HG03571 (cell line): ENCODE data around the gene RNF208.
"Not testable (repeated sequence)": the region's sequence is repeated elsewhere in the genome, so short reads cannot be mapped to it uniquely, and the experiment has no call there.

Experiments used
- ATAC-seq: cut with Tn5 transposase; IDR thresholded peaks from one replicate; pipeline ENCODE4 v1.9.1; 2021; ENCODE audit not compliant: unreplicated experiment

The RNF208 gene, protein sequence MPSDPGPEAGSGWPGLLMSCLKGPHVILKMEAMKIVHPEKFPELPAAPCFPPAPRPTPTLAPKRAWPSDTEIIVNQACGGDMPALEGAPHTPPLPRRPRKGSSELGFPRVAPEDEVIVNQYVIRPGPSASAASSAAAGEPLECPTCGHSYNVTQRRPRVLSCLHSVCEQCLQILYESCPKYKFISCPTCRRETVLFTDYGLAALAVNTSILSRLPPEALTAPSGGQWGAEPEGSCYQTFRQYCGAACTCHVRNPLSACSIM

DNA sequence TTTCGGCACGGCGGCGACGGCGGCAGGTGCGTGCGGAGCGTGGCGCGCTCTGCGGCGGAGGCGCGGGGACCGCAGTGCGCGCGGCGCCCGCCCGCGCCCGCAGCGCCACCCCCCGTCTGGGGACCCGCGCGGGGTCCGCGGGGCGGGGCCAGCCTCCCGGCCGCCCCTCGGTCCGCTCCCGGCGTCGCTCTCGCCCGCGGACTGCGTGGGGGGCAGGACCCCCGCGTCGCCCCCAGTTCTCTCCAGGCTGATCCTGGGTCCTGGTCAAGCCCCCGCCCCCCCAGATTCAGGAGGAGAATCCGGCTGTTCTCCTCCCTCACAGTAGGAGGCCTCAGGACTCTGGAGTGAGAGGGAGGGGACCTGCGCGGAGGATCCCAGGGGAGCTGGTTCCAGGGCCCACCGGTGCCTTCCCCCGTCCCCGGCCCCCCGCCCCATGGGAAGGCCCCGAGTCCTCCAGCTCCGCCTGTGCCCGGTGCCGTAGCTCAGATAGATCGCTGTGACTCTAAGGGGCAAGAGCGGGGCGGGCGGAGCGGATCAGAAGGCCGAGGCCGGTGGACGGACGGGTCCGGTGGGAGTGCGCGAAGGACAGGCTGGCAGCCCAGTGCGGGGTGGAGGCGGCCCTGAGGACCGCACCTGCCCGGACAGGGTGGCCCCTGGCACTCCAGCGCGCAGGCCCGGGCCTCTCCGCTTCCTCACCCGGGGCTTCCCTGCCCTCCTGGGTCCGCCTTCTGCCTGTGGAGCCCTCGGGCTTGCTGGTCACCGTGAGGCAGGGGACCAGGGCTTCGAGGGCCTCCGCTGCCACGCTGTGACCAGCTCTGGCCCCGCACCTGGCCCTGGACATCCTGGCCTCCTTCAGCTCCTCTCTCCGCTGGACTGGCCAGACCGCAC lies at the start of gene RNF208:
Gene RNF208, minus strand, starts transcription at position 51 of the 888 bp plus-strand sequence. CDS start 1,028 bp downstream, outside the sequence.
- no peak for ATAC-seq

DNA sequence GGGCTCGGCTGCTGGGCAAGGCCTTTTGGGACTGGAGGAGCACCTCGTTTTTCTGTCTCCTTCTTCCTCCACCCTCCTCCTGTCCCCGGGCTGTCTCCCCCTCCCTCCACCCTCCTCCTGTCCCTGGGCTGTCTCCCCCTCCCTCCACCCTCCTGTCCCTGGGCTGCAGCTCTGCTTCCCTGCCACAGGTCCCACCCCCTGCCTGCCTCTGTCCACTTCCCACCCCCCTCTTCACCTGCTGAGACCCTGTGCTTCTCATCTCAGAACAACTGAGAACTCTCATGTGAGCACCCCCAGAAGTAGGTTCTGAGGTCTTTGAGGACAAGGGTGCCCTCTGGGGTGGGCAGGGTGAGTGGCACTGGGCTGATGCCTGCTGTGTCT lies 49.6 kb upstream of the RNF208 start:
- ATAC-seq, result no peak

DNA sequence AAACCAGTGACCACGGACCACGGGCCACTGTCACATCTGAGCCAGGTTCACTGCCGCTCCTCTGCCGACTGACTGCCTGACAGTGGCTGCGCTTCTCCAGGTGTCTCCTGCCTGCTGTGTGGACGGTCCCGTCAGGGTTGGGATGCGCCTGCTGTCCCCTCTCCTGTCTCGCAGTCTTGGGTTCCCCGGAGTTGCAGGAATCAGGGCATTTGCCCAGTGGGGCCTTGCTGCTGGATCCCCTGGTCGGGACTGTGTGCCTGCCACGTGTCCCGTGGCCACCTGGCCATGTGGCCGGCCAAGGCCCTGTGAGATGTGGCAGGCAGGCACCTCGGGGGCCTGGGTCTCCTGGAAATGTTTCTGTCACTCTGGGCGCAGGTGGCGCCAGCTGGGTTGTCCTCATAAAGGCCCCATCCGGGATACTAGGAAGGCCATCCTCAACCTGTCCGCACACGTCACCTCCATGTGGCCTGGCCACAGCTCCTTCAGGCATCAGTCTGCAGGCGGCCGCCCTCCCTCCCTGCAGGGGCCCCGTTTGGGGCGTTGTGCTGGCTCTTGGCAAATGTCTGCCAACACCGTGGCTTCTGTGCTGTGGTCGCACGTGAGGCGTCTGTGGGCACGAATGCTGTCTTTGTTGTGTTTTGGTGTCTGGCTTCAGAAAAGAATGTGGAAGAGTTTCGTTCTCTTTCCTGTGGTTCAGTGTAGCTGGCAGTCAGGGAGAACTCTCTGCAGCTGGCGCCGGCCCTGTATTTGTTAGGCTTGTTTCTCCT lies 49.1 kb upstream of the RNF208 start:
- ATAC-seq, result no peak

DNA sequence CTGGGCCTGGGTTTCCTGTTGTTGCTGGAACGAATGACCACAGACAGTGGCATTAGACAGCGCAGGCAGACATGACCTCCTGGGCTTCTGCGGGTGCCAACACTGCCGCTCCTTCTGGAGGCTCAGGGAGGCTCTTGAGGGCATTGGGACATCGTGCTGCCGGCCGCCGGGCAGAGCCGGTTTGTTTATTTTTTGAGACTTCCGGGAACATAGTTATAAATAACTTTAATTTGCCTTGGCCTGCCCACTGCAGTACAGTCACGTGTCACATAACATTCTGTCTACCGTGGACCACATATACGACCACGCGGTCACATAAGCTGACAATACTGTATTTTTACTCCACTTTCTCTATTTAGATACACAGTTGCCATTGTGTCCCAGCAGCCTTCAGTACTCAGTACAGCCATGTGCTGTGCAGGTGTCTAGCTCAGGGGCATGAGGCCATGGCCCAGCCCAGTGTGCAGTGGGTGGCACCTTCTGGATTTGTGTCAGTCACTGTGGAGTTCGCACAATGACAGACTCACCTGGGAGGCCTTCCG lies 47.3 kb upstream of the RNF208 start:
- ATAC-seq, result no peak

DNA sequence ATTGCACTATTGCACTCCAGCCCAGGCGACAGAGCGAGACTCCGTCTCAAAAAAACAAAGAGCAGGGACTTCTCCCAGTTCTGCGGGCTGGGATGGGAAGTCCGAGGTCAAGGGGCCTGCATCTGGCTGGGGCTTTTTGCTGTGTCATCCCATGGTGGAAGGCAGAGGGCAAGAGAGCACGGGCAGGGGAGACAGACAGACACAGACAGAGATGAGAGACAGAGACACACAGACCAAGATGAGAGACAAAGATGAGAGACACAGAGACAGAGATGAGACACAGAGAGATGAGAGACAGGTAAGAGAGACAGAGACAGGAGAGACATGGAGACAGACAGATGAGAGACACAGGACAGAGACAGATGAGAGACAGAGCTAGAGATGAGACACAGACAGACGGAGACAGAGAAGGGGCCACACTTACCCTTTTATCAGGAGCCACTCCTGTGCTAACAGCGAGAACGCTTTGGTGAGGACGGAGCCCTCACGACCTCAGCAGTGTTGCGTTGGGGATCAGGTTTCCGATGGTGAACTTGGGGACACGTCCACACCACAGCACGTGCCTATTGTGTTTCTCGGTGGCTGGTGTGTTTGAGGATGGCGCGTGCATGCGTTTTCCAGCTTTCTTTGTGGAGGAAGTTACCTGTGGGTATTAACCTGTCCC lies 46.6 kb upstream of the RNF208 start:
- no peak for ATAC-seq

DNA sequence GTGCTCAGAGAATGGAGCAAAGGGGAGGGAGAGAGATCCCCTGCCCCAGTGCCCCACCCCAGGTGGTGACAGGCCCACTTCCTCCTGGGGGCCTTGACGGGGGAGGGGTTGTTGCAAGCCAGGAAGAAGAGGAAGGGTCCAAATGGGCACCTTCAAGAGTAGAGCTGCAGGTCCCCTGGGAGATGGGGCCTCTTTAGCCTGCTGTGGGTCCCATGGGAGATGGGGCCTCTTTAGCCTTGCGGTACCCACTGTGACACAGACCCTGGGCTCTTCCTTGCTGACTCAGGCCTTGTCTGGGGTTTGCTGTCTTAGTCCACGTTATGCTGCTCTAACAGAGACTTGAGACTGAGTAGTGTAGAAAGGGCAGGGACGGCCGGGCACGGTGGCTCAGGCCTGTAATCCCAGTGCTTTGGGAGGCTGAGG lies 45.9 kb upstream of the RNF208 start:
- ATAC-seq, result no peak

DNA sequence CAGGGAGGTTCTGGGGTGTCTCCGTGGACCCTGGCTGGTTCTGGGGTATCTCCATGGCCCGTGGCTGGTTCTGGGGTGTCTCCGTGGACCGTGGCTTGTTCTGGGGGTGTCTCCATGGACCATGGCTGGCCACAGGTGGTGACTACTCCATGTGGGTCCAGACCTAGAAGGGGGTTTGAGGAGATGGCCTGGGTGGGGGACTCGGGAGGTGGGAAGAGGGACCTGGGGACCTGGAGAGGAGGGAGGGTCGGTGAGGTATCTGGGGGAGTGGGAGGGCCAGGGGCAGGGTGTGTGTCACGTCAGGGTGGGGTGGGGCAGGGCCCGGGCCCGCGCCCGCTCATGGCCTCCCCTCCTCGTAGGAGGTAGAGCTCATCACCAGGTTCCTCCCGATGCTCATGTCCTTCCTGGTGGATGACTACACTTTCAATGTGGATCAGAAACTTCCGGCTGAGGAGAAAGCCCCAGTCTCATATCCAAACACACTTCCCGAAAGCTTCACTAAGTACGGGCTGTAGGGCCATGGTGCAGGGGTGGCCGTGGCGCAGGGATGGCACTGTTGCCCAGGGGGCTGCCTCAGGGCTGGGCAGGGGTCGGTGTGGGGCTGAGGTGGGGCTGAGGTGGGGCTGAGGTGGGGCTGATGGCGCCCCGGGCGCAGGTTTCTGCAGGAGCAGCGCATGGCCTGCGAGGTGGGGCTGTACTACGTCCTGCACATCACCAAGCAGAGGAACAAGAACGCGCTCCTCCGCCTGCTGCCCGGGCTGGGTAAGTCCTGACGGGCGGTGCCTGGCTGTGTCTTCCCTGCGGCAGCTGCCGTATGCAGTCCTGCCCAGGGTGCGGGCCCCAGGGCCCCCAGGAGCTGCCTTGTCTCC lies 44.8 kb upstream of the RNF208 start:
- no peak for ATAC-seq

DNA sequence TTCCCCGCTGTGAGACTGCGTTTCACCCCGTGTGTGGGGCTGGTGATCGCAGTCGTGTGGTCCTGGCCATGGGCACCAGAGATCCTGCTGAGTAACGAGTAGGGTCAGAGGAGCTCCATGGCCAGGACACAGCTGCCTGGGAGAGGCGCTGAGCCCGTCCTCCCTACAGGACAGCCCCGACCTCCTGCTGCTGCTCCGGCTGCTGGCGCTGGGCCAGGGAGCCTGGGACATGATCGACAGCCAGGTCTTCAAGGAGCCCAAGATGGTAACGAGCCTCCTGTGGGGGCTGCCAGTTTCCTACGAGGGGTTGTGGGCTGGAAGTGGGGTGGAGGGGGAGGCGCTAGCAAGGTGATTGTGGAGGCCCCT lies 44.1 kb upstream of the RNF208 start:
- ATAC-seq, result no peak

DNA sequence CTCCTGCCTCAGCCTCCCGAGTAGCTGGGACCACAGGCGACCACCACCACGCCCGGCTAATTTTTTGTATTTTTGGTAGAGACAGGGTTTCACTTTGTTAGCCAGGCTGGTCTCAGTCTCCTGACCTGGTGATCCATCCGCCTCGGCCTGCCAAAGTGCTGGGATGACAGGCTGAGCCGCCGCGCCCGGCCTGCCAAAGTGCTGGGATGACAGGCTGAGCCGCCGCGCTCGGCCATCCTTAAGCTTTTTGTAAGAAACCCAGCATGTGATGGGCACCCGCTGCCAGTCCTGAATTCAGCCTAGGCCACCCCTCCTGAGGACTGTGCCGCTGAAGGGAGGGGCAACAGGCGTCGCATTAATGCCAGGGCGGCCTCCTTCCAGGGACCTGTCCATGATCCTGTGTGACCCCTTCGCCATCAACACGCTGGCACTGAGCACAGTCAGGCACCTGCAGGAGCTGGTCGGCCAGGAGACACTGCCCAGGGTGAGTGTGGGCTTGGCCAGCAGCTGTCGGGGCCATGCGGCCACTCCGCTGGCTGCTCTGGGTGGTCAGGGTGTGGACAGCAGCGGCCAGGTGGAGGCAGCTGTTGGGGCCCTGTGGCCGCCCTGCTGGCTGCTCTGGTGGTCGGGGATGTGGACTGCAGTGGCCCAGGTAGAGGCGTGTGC lies 43.6 kb upstream of the RNF208 start:
- no peak for ATAC-seq

DNA sequence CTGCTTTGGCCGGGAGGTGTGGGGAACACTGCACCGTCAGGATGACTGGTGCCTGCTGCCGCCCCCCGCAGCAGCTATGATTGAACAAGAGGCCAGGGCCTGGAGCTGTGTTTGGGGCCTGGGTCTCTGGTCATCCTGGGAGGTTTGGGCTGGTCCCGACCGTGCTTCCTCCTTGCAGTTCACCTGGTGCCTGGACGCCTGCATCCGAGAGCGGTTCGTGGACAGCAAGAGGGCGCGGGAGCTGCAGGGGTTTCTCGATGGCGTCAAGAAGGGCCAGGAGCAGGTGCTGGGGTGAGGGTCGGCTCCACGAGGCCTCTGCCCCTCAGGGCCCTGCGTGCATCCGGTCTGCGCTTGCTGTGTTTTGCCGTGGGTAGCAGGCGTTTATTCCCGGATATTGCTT lies 42.0 kb upstream of the RNF208 start:
- no peak for ATAC-seq

DNA sequence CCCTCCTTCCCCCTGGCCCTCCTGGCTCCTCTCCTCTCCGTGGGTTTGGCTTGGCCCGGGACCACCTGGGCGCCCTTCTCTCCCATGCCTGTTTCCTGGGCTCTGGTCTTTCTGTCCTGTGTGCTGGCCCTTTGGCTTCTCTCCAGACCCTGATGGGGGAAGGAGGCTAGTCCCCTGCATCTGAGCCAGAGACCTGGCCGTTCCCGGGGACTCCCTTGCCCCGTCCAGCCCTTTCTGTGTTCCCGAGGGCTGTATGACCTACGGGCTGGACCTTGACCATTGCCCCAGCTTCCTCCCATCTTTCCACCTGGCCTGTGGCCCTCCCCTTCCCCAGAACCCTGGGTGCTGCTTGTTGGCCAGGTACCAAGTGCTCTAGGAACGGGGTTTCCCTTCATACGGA lies 41.5 kb upstream of the RNF208 start:
- ATAC-seq, result no peak

DNA sequence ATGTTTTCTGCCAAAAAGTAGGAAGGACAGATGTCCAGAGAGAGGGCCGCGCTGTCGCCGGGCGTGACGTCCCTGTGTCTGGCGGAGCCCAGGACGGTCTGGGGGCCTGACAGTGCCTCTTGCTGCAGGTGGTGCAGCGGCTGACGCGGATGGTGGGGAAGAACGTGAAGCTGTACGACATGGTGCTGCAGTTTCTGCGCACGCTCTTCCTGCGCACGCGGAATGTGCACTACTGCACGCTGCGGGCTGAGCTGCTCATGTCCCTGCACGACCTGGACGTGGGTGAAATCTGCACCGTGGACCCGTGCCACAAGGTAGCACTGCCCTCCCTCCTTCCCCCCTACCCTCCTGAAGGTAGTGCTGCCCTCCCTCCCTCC lies 40.9 kb upstream of the RNF208 start:
- no peak for ATAC-seq

DNA sequence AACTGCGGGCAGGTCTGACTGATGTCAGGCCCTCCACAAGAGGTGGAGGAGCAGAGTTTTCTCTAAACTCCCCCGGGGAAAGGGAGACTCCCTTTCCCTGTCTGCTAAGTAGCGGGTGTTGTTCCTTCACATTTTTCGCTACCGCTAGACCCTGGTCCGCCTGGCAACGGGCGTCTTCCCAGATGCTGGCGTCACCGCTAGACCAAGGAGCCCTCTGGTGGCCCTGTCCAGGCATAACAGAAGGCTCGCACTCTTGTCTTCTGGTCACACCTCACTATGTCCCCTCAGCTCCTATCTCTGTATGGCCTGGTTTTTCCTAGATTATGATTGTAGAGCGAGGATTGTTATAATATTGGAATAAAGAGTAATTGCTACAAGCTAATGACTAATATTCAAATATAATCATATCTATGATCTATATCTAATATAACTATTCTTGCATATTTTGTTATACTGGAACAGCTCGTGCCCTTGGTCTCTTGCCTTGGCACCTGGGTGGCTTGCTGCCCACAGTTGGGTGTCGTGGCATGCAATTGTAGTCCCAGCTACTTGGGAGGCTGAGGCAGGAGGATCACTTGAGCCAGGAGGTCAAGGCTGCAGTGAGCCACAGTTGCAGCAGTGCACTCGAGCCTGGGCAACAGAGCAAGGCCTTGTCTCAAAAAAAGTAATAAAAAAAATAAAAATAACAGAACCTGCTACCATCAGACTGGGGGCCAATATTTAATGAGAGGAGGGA lies 40.3 kb upstream of the RNF208 start:
- ATAC-seq, result not testable (repeated sequence)

DNA sequence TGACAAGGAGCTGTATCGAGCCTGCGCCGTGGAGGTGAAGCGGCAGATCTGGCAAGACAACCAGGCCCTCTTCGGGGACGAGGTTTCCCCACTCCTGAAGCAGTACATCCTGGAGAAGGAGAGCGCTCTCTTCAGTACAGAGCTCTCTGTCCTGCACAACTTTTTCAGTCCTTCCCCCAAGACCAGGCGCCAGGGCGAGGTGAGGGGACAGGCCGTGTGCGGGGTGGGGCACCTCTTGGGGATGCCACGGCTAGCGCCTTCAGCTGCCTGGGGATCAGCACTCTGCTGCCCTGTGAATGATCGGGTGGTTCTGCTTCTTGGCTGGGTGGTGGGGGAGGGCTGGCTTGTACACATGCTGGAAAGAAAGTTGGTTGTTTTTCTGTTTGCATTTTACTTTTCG lies 34.8 kb upstream of the RNF208 start:
- no peak for ATAC-seq

DNA sequence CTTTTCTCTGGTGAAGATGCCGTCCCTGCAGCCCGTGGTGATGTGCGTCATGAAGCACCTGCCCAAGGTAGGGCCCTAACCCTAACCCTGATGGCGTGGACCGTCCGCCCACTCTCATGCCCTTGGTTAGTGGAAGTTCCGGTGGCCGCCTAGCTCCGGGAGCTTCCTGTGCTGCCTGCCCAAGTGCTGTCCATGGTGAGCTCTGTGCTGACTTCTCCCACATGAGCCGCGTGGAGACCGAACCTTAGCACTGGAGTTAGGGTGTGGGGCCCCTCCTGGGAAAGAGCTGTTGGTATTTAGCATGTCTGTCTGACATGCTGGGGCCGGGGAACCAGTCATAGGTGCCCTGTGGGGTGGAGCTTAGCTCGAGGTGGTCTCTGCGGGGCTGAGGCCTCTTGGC lies 34.3 kb upstream of the RNF208 start:
- no peak for ATAC-seq

DNA sequence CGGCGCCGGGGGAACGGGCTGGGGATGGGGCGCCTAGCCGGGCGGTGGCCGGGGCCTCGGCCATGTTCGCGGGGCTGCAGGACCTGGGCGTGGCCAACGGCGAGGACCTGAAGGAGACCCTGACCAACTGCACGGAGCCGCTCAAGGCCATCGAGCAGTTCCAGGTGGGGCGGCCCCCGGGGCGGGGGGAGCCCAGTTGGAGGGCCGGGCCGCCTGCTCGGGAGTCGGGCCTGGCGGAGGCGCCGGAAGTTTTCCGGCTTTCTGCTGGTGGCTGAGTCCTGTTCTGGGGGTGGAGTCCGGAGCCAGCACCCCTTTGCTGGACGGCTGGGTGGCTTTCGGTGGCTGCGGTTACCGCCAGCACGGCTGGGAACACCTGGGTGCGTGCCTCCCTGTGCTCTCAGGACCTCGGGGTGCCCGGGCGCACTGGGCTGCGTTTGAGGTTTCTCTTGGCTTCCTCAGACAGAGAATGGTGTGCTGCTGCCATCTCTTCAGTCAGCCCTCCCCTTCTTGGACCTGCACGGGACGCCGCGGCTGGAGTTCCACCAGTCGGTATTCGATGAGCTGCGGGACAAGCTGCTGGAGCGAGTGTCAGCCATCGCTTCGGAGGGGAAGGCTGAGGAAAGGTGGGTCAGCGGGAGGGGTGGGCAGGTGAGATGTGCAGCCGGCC lies 33.5 kb upstream of the RNF208 start:
- ATAC-seq, result peak; percentile 18

DNA sequence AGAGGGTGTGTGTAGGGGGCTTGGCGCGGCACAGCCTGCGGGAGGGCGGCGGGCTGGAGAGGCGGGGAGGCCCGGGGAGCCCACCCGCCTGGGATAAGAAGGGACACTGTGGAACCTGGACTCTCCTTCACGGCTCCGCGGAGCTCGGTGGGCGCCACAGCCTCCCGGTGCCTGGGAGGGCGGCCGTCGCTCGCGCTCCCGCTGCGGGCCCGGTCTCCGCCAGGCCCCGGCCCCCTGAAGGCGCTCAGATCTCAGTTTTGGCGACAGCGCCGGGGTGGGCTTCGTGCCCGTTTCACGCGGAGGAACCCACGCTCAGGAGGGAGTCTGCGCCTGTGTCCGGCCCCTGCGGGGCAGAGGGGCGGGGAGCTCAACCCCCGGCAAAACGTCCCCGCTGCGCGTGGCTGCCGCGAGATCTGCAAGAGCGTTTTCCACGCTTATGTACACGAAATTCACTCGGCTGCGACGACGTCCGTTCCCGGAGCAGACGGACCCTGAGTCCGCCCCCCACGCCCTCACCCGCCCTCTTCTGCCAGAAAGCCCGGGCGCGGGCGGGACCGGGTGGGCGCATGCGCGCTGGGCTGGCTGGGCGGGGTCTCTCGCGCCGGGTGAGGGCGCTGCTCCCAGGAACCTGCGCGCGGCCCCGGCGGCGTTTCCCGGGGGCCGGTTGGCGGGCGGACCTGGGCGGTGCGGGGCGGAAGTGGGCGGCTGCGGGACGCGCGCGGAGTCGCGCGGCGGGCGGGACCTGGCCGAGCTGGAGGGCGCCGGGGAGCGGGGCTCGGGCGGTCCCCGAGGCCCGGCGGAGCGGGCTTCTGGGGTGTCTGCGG lies 32.8 kb upstream of the RNF208 start, which contains the start of gene NELFB:
Gene NELFB, plus strand, starts transcription at position 704 of the 824 bp plus-strand sequence.
- ATAC-seq, result peak; percentile 72
